Astrocyte (in vitro differentiated cells and primary cell): Measurements from ENCODE around the gene AFF2.

Experiments used
- EZH2 ChIP-seq: IDR thresholded peaks from 2 replicates; pipeline ENCODE4 v1.6.1; 2012; ENCODE audit warnings: mild to moderate bottlenecking, low read length, inconsistent platforms; ENCODE audit not compliant: insufficient read depth
- TF ChIP-seq, protein P1 (sequence below): IDR thresholded peaks from 2 replicates; pipeline ENCODE4 v1.5.1; 2011; ENCODE audit warnings: low read depth, mild to moderate bottlenecking, inconsistent platforms, low read length, moderate library complexity; ENCODE audit not compliant: insufficient read depth

GRCh38 chrX:148871422-148872160 is 371.2 kb downstream of the AFF2 start:
- TF ChIP-seq, protein P1, sequence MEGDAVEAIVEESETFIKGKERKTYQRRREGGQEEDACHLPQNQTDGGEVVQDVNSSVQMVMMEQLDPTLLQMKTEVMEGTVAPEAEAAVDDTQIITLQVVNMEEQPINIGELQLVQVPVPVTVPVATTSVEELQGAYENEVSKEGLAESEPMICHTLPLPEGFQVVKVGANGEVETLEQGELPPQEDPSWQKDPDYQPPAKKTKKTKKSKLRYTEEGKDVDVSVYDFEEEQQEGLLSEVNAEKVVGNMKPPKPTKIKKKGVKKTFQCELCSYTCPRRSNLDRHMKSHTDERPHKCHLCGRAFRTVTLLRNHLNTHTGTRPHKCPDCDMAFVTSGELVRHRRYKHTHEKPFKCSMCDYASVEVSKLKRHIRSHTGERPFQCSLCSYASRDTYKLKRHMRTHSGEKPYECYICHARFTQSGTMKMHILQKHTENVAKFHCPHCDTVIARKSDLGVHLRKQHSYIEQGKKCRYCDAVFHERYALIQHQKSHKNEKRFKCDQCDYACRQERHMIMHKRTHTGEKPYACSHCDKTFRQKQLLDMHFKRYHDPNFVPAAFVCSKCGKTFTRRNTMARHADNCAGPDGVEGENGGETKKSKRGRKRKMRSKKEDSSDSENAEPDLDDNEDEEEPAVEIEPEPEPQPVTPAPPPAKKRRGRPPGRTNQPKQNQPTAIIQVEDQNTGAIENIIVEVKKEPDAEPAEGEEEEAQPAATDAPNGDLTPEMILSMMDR, result no peak
- no peak for TF ChIP-seq EZH2
